NCI-H2029 treated with DMSO at 0.1 percent for 48 hours (cell line): ENCODE measurements around the gene TERC.
A peak's percentile ranks its signal among the peaks of the same experiment; 100 is the strongest.

ENCODE experiments used
- DNase-seq: peaks from one replicate; lab custom pipeline; 2025; lab: John Stamatoyannopoulos, UW

Gene TERC

GRCh38 chr3:169764882-169765612 lies at the start of gene TERC:
TERC (minus strand) TSS chr3:169765060.
- peak; percentile 36 for DNase-seq

GRCh38 chr3:169813757-169814517 lies 49.1 kb upstream of the TERC start:
- DNase-seq = peak; percentile 79

GRCh38 chr3:169813278-169813677 lies 48.4 kb upstream of the TERC start:
- DNase-seq = no peak

GRCh38 chr3:169812332-169813235 lies 47.7 kb upstream of the TERC start, which contains the start of the genes LRRC34 and LRRIQ4:
LRRC34 (minus strand) TSS chr3:169812904; CDS start chr3:169812548, 356 bp downstream.
LRRIQ4 (plus strand) TSS chr3:169812870; CDS start chr3:169821922, 9,052 bp downstream.
- peak; percentile 91 for DNase-seq

- DNase-seq = peak; percentile 39
These were observed 46.9 kb upstream of the TERC start for GRCh38 chr3:169811631-169812331.

GRCh38 chr3:169809230-169809795 lies 44.5 kb upstream of the TERC start:
- no peak for DNase-seq

- no peak for DNase-seq
These were observed 39.8 kb upstream of the TERC start for GRCh38 chr3:169804681-169805080.

GRCh38 chr3:169792359-169792758 lies 27.5 kb upstream of the TERC start:
- no peak for DNase-seq

GRCh38 chr3:169790687-169791429 lies 26.0 kb upstream of the TERC start:
- DNase-seq = no peak

GRCh38 chr3:169790219-169790618 lies 25.4 kb upstream of the TERC start:
- DNase-seq = no peak

- no peak for DNase-seq
These were observed 22.9 kb upstream of the TERC start for GRCh38 chr3:169787791-169788190.

- DNase-seq = no peak
These were observed 22.3 kb upstream of the TERC start for GRCh38 chr3:169787120-169787519.

GRCh38 chr3:169781209-169781855 lies 16.5 kb upstream of the TERC start:
- DNase-seq = no peak

- DNase-seq = no peak
These were observed 15.9 kb upstream of the TERC start for GRCh38 chr3:169780742-169781141.

GRCh38 chr3:169777822-169778221 lies 13.0 kb upstream of the TERC start:
- DNase-seq = no peak

GRCh38 chr3:169774186-169774585 lies 9.3 kb upstream of the TERC start:
- DNase-seq = no peak

GRCh38 chr3:169772897-169773816 lies 8.3 kb upstream of the TERC start, which contains the start of gene MYNN:
MYNN (plus strand) TSS chr3:169773396; CDS start chr3:169774296, 900 bp downstream.
- peak; percentile 81 for DNase-seq

GRCh38 chr3:169772305-169772896 lies 7.5 kb upstream of the TERC start:
- peak; percentile 92 for DNase-seq
